KMS-11 (cell line): Measurements from ENCODE around the gene SEL1L.

Source experiments
- H2AFZ ChIP-seq: fragments of 200-600 bp; sonication (generic); 2 replicates; pipeline ENCODE4 v1.6.1; 2016; ENCODE audit warnings: antibody characterized with exemption, mixed run types, low read depth
- H3K27ac ChIP-seq: fragments of 200-600 bp; sonication (generic); 2 replicates; pipeline ENCODE4 v1.6.1; 2016; ENCODE audit warnings: mild to moderate bottlenecking, mixed run types
- H3K27me3 ChIP-seq: fragments of 200-600 bp; sonication (generic); 2 replicates; pipeline ENCODE4 v1.6.1; 2017; ENCODE audit warnings: mild to moderate bottlenecking, low read depth, mixed run types, moderate library complexity; ENCODE audit not compliant: insufficient read depth
- H3K36me3 ChIP-seq: fragments of 200-600 bp; sonication (generic); 2 replicates; pipeline ENCODE4 v1.6.1; 2017; ENCODE audit warnings: mild to moderate bottlenecking, mixed run types; ENCODE audit not compliant: insufficient read depth
- H3K4me1 ChIP-seq: fragments of 200-600 bp; sonication (generic); 2 replicates; pipeline ENCODE4 v1.6.1; 2016; ENCODE audit warnings: mild to moderate bottlenecking, low read depth, mixed run types; ENCODE audit not compliant: poor library complexity, severe bottlenecking
- H3K4me2 ChIP-seq: fragments of 200-600 bp; sonication (generic); 2 replicates; pipeline ENCODE4 v1.7.0; 2016; ENCODE audit warnings: mild to moderate bottlenecking, mixed run types
- H3K4me3 ChIP-seq: fragments of 200-600 bp; sonication (generic); IDR thresholded peaks from 2 replicates; pipeline ENCODE4 v1.6.1; 2017; ENCODE audit warnings: low read depth, low read length, mixed read lengths; ENCODE audit not compliant: insufficient read depth
- H3K79me2 ChIP-seq: fragments of 200-600 bp; sonication (generic); 2 replicates; pipeline ENCODE4 v1.6.1; 2016; ENCODE audit warnings: low read depth, mixed run types; ENCODE audit not compliant: insufficient read depth
- H3K9ac ChIP-seq: fragments of 200-600 bp; sonication (generic); 2 replicates; pipeline ENCODE4 v1.6.1; 2016; ENCODE audit warnings: mild to moderate bottlenecking, mixed run types
- H4K20me1 ChIP-seq: fragments of 200-600 bp; sonication (generic); 2 replicates; pipeline ENCODE4 v1.6.1; 2016; ENCODE audit warnings: mild to moderate bottlenecking, mixed run types; ENCODE audit not compliant: insufficient read depth
- CTCF ChIP-seq: fragments of 200-600 bp; sonication (generic); conservative IDR thresholded peaks from 2 replicates; pipeline ENCODE4 v1.6.1; 2017; ENCODE audit warnings: low read depth, mild to moderate bottlenecking, antibody characterized with exemption, low read length, moderate library complexity, mixed read lengths

The SEL1L gene

GRCh38 chr14:81449576-81449975 is 84.1 kb downstream of the SEL1L start:
- Histone ChIP-seq H3K4me2 (no peak overlapping the region), H3K79me2 (no peaks in the 10 kb centered on the region), H4K20me1 (no peaks in the 10 kb centered on the region), H3K27me3 (no peaks in the 10 kb centered on the region), H2AFZ (no peak overlapping the region), H3K27ac (no peak overlapping the region), H3K4me1 (peaks cover 13% of the 10 kb centered on the region), H3K9ac (no peak overlapping the region), H3K4me3 (no peak overlapping the region), H3K36me3 (no peaks in the 10 kb centered on the region)
- TF ChIP-seq CTCF: no peak

- H3K4me1 ChIP-seq: peaks cover 13% of the 10 kb centered on the region
- H3K36me3 ChIP-seq: no peaks in the 10 kb centered on the region
- H3K4me3 ChIP-seq: no peak overlapping the region
- no peak for TF ChIP-seq CTCF
- H2AFZ ChIP-seq: no peak overlapping the region
- no peaks in the 10 kb centered on the region for H3K79me2 ChIP-seq
- no peaks in the 10 kb centered on the region for H4K20me1 ChIP-seq
- H3K4me2 ChIP-seq: no peak overlapping the region
- H3K9ac ChIP-seq: no peak overlapping the region
- H3K27ac ChIP-seq: no peak overlapping the region
- no peaks in the 10 kb centered on the region for H3K27me3 ChIP-seq
Measured at GRCh38 chr14:81449114-81449513, 84.5 kb downstream of the SEL1L start.

GRCh38 chr14:81447021-81447764 is 86.5 kb downstream of the SEL1L start:
- Histone ChIP-seq H2AFZ (no peak overlapping the region), H3K9ac (no peak overlapping the region), H3K27ac (no peak overlapping the region), H4K20me1 (no peaks in the 10 kb centered on the region), H3K4me1 (peaks cover under 1% of the 10 kb centered on the region), H3K27me3 (no peaks in the 10 kb centered on the region), H3K4me3 (no peak overlapping the region), H3K4me2 (no peak overlapping the region), H3K79me2 (no peaks in the 10 kb centered on the region), H3K36me3 (no peaks in the 10 kb centered on the region)
- no peak for TF ChIP-seq CTCF

GRCh38 chr14:81446279-81447007 is 87.2 kb downstream of the SEL1L start:
- no peak overlapping the region for H2AFZ ChIP-seq
- H3K27ac ChIP-seq: no peak overlapping the region
- H3K9ac ChIP-seq: no peak overlapping the region
- no peaks in the 10 kb centered on the region for H3K4me1 ChIP-seq
- no peaks in the 10 kb centered on the region for H3K27me3 ChIP-seq
- H3K79me2 ChIP-seq: no peaks in the 10 kb centered on the region
- no peaks in the 10 kb centered on the region for H3K36me3 ChIP-seq
- TF ChIP-seq CTCF: no peak
- no peak overlapping the region for H3K4me3 ChIP-seq
- no peaks in the 10 kb centered on the region for H4K20me1 ChIP-seq
- H3K4me2 ChIP-seq: no peak overlapping the region
